ENCODE data around the gene FBXW4. TPM values are rescaled to one million over a fixed set of nuclear protein-coding genes. Genes with fewer than 3 reads are reported as not detected.
A peak's percentile ranks its signal among the peaks of the same experiment; 100 is the strongest.

Gene FBXW4
- total and polyA plus RNA-seq, 9 of the 15 experiments (the other 6 are each of a cell fraction or from before 2014, with no cell fraction given), result 1.0 to 10.6 (median 5.4) TPM

- ATAC-seq, result no peak
- no peak overlapping the region for H2AFZ ChIP-seq (ENCODE audit: low read depth, low read length)
- no peak overlapping the region for H3K4me3 ChIP-seq
- no peaks in the 10 kb centered on the region for H4K20me1 ChIP-seq (replicated peaks; ENCODE audit: control insufficient read depth, insufficient read depth, low read length)
- H3K9me1 ChIP-seq (ENCODE audit: control insufficient read depth, insufficient read depth, low read length), result no peaks in the 10 kb centered on the region
- H3K27ac ChIP-seq (ENCODE audit: extremely low read depth, low read depth, low read length), result no peak overlapping the region
- no peaks in the 10 kb centered on the region for H3K9me3 ChIP-seq (replicated peaks; ENCODE audit: control insufficient read depth, insufficient read depth, low read depth, low read length)
- TF ChIP-seq, protein P1, sequence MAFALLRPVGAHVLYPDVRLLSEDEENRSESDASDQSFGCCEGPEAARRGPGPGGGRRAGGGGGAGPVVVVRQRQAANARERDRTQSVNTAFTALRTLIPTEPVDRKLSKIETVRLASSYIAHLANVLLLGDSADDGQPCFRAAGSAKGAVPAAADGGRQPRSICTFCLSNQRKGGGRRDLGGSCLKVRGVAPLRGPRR (CRISPR knock-in tag; IDR thresholded peaks at IDR 0.05), result no peak
- no TSS peak for BruUV-seq (replicated peaks)
- no peak overlapping the region for H3K9ac ChIP-seq (ENCODE audit: insufficient read depth in 1 of 2, low read depth in 2 of 2, low read length in 2 of 2)
- no peaks in the 10 kb centered on the region for H3K36me3 ChIP-seq (ENCODE audit: control insufficient read depth, insufficient read depth, low read length)
- no peaks in the 10 kb centered on the region for H3K79me2 ChIP-seq (ENCODE audit: control insufficient read depth, insufficient read depth, low read length)
- in situ Hi-C loops (cut with MboI), result no loop called here
- no peak for FAIRE-seq
- CTCF ChIA-PET (ENCODE audit: low intra/inter-chr PET ratio), result interaction anchor here (0.7 kb wide), 1 partner anchor 166 kb away, joined by 3 read pairs; no protein-coding TSS in a partner anchor
- WGBS (ENCODE audit: insufficient coverage, low coverage, missing lambda C conversion rate), result 40% methylated on average over 5 of the region's 5 CpGs
- H3K4me2 ChIP-seq (ENCODE audit: insufficient read depth, low read length), result no peak overlapping the region
- intact Hi-C loops (cut with micrococcal nuclease), result no loop called here
- no peak for DNase-seq (ENCODE audit: extremely low read depth in 1 of 4, low spot score in 3 of 4)
- POLR2A ChIA-PET, result interaction anchor here (0.7 kb wide), 1 partner anchor 15 kb away, joined by 3 read pairs; no protein-coding TSS in a partner anchor
- no peaks in the 10 kb centered on the region; a peak in 2 of 5 replicates for H3K4me1 ChIP-seq (replicated peaks in 1 of 2; ENCODE audit: control insufficient read depth in 2 of 2, insufficient read depth in 2 of 2, low read length in 2 of 2)
- no peaks in the 10 kb centered on the region for H3K27me3 ChIP-seq (ENCODE audit: control insufficient read depth in 2 of 2, insufficient read depth in 2 of 2, low read length in 2 of 2)
Measured at GRCh38 chr10:101615525-101616116, 79.3 kb downstream of the FBXW4 start.

DNA sequence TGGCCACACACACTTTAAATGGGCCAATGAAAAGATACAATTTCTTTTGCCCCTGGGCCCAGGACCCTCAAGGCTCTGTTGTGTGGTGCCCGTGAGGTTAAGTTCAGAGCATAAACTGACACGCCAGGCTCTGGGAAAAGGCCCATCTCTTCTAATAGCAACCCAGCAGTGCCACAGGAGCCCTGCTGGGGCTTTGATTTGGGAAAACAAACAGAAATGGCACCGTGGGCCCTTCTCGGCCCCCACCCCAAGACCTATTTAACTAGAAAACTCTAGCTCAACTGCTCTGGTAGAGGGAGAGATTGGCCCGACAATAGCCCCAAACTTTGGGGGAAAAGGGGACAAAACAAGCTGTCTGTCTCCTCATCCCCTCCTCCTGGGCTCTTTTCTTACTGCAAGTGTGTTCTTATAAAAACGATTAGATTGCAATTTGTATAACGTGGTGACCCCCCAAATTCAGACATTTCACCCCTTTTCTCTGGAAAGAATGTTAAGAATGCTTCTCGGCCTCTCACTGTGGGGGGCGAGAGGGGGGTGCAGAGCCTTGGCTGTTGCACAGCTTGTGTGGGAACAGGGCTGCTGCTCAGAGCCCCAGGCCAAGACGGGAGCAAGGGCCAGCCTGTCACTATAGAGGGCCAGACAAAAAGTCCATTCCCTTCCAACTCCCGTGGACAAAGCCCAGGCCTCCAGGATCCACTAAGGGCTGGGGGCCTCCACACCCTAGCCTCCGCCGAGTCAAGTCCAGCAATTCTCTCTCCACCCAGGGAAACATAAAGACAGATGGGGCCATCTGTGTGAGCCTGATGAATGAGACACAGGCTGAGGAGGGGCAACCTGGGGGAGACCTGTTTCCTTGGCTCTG is 80.1 kb downstream of the FBXW4 start:
- Histone ChIP-seq H4K20me1 (replicated peaks; ENCODE audit: control insufficient read depth, insufficient read depth, low read length) (no peaks in the 10 kb centered on the region), H3K9me1 (ENCODE audit: control insufficient read depth, insufficient read depth, low read length) (no peaks in the 10 kb centered on the region), H3K4me3 (no peak overlapping the region), H3K27ac (ENCODE audit: extremely low read depth, low read depth, low read length) (no peak overlapping the region), H2AFZ (ENCODE audit: low read depth, low read length) (no peak overlapping the region), H3K79me2 (ENCODE audit: control insufficient read depth, insufficient read depth, low read length) (no peaks in the 10 kb centered on the region), H3K9ac (ENCODE audit: insufficient read depth in 1 of 2, low read depth in 2 of 2, low read length in 2 of 2) (peak overlapping the region in 1 of 2 experiments; percentile 9; a peak in 2 of 4 replicates), H3K36me3 (ENCODE audit: control insufficient read depth, insufficient read depth, low read length) (no peaks in the 10 kb centered on the region), H3K27me3 (ENCODE audit: control insufficient read depth in 2 of 2, insufficient read depth in 2 of 2, low read length in 2 of 2) (no peaks in the 10 kb centered on the region), H3K4me2 (ENCODE audit: insufficient read depth, low read length) (no peak overlapping the region), H3K9me3 (replicated peaks; ENCODE audit: control insufficient read depth, insufficient read depth, low read depth, low read length) (no peaks in the 10 kb centered on the region), H3K4me1 (replicated peaks in 1 of 2; ENCODE audit: control insufficient read depth in 2 of 2, insufficient read depth in 2 of 2, low read length in 2 of 2) (no peaks in the 10 kb centered on the region; a peak in 2 of 5 replicates)
- ChIA-PET POLR2A (interaction anchor here (1.4 kb wide), 1 partner anchor 18 kb away, joined by 4 read pairs; no protein-coding TSS in a partner anchor), CTCF (ENCODE audit: low intra/inter-chr PET ratio) (no interaction called here)
- WGBS (ENCODE audit: insufficient coverage, low coverage, missing lambda C conversion rate), result 26% methylated on average over 11 of the region's 13 CpGs
- no peak for DNase-seq (ENCODE audit: extremely low read depth in 1 of 4, low spot score in 3 of 4)
- ATAC-seq, result no peak
- no peak for FAIRE-seq
- in situ Hi-C loops (cut with MboI), result no loop called here
- intact Hi-C loops (cut with micrococcal nuclease), result no loop called here
- TF ChIP-seq FOXK2 (conservative IDR thresholded peaks at IDR 0.05 in 1 of 2, IDR thresholded peaks at IDR 0.05 in 1 of 2; ENCODE audit: low read depth in 2 of 2), result no peak
- TF ChIP-seq RBM25 (IDR thresholded peaks at IDR 0.05; ENCODE audit: low read depth, low read length, severe bottlenecking), result no peak
- TF ChIP-seq ETS2 (tag; IDR thresholded peaks at IDR 0.05; ENCODE audit: borderline replicate concordance, poor library complexity, severe bottlenecking), result no peak
- no peak for TF ChIP-seq PREB (CRISPR knock-in tag; IDR thresholded peaks at IDR 0.05)
- no peak for TF ChIP-seq NR2C1 (IDR thresholded peaks at IDR 0.05)
- TF ChIP-seq NR2C1 (tag; IDR thresholded peaks at IDR 0.05), result no peak
- TF ChIP-seq, protein P2, sequence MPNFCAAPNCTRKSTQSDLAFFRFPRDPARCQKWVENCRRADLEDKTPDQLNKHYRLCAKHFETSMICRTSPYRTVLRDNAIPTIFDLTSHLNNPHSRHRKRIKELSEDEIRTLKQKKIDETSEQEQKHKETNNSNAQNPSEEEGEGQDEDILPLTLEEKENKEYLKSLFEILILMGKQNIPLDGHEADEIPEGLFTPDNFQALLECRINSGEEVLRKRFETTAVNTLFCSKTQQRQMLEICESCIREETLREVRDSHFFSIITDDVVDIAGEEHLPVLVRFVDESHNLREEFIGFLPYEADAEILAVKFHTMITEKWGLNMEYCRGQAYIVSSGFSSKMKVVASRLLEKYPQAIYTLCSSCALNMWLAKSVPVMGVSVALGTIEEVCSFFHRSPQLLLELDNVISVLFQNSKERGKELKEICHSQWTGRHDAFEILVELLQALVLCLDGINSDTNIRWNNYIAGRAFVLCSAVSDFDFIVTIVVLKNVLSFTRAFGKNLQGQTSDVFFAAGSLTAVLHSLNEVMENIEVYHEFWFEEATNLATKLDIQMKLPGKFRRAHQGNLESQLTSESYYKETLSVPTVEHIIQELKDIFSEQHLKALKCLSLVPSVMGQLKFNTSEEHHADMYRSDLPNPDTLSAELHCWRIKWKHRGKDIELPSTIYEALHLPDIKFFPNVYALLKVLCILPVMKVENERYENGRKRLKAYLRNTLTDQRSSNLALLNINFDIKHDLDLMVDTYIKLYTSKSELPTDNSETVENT (CRISPR knock-in tag; IDR thresholded peaks at IDR 0.05), result no peak
- no TSS peak for BruUV-seq (replicated peaks)

All from K562 (cell line).